IPS-18a (cell line): ENCODE measurements around the gene TUBGCP5.
"Not testable (repeated sequence)": the region's sequence is repeated elsewhere in the genome, so short reads cannot be mapped to it uniquely, and the experiment has no call there.

Experiments
- H3K27ac ChIP-seq: one replicate; pipeline ENCODE4 v1.5.1; 2013; ENCODE audit warnings: low read length
- H3K27me3 ChIP-seq: one replicate; pipeline ENCODE4 v1.6.1; 2013; ENCODE audit warnings: mild to moderate bottlenecking, low read length; ENCODE audit not compliant: control insufficient read depth, insufficient read depth
- H3K36me3 ChIP-seq: one replicate; pipeline ENCODE4 v1.6.1; 2013; ENCODE audit warnings: low read depth, low read length; ENCODE audit not compliant: control insufficient read depth
- H3K4me1 ChIP-seq: one replicate; pipeline ENCODE4 v1.6.1; 2013; ENCODE audit warnings: low read depth, low read length; ENCODE audit not compliant: control insufficient read depth
- H3K4me3 ChIP-seq: one replicate; pipeline ENCODE4 v1.5.1; 2013; ENCODE audit warnings: low read length
- H3K9ac ChIP-seq: one replicate; pipeline ENCODE4 v1.6.1; 2013; ENCODE audit warnings: mild to moderate bottlenecking, low read length, moderate library complexity
- H3K9me3 ChIP-seq: one replicate; pipeline ENCODE4 v1.6.1; 2013; ENCODE audit warnings: low read depth, low read length; ENCODE audit not compliant: control insufficient read depth

The TUBGCP5 gene

DNA sequence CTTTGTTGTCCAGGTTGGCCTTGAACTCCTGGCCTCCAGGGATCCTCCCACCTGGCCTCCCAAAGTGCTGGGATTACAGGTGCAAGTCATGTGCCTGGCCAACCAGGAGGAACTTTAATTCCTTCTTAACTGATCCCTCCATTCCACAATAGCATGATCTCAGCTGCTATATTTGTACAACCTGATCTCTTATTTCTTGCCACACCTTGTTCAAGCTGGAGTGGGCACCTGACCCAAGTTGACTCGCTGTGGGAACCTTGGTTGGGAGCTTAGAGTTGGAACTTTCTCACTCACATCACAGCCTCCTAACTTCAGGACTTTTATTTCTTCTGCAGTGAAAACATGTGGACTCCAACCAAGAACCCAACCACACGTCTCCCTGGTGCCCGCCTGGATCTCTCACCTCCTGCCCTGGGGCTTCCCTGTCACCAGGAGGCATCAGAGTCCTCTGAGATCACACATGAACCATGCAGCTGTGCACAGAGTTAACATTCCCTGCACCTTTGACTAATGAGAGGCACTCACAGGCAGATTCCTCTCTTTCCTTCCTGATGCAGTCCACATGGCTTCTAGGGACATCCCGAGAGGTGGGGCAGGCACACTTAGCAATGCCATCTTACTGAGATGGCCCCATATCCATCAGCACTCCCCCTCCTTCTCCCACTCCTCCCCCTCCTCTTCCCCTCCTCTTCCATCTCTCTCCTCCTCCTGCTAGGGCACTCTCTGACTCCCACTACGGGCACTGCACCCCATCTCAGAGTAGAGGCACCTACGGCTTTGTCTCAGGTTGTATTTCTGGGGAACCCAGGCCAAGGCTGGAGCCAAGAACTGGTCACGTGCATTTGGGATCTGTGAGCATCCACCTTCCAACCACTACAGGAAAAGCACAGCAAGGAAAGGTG, 49.5 kb downstream of the TUBGCP5 start:
- H3K27me3 ChIP-seq, result no peaks in the 10 kb centered on the region
- no peaks in the 10 kb centered on the region for H3K4me1 ChIP-seq
- H3K27ac ChIP-seq, result no peak overlapping the region
- no peak overlapping the region for H3K4me3 ChIP-seq
- no peaks in the 10 kb centered on the region for H3K9me3 ChIP-seq
- peaks cover 3% of the 10 kb centered on the region for H3K36me3 ChIP-seq
- H3K9ac ChIP-seq, result no peak overlapping the region

DNA sequence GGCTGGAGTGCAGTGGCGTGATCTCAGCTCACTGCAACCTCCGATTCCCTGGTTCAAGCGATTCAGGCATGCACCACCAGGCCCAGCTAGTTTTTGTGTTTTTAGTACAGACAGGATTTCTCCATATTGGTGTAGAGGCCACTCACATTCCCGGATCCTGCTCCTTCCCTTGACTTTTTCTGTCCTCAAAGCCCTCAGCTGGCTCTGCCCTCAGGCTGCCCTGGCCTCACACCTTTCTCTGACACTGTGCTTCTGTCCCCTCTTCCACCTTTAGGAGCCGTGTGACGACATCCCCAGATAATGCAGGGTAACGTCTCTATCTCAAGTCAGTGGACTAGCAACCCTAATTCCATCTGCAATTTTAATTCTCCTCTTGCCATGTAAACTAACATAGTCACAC, 50.6 kb downstream of the TUBGCP5 start:
- no peaks in the 10 kb centered on the region for H3K27me3 ChIP-seq
- H3K36me3 ChIP-seq, result no peaks in the 10 kb centered on the region
- H3K4me1 ChIP-seq, result no peaks in the 10 kb centered on the region
- H3K27ac ChIP-seq, result no peak overlapping the region
- no peak overlapping the region for H3K4me3 ChIP-seq
- no peak overlapping the region for H3K9ac ChIP-seq
- H3K9me3 ChIP-seq, result no peaks in the 10 kb centered on the region

DNA sequence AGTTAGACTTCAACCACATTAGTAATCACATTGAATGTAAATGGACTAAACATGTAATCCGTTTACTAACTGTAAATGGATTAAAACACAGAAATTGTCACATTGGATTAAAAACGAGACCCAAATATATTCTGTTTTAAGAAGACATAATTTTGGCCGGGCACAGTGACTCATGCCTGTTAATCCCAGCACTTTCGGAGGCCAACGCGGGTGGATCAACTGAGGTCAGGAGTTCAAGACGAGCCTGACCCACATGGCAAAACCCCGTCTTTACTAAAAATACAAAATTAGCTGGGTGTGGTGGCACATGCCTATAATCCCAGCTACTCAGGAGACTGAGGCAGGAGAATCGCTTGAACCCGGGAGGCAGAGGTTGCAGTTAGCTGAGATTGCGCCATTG, 57.4 kb downstream of the TUBGCP5 start:
- H3K4me3 ChIP-seq, H3K4me1 ChIP-seq, H3K9ac ChIP-seq, H3K27ac ChIP-seq, H3K9me3 ChIP-seq, H3K36me3 ChIP-seq: not testable (repeated sequence)
- H3K27me3 ChIP-seq, result peaks cover 42% of the 10 kb centered on the region

DNA sequence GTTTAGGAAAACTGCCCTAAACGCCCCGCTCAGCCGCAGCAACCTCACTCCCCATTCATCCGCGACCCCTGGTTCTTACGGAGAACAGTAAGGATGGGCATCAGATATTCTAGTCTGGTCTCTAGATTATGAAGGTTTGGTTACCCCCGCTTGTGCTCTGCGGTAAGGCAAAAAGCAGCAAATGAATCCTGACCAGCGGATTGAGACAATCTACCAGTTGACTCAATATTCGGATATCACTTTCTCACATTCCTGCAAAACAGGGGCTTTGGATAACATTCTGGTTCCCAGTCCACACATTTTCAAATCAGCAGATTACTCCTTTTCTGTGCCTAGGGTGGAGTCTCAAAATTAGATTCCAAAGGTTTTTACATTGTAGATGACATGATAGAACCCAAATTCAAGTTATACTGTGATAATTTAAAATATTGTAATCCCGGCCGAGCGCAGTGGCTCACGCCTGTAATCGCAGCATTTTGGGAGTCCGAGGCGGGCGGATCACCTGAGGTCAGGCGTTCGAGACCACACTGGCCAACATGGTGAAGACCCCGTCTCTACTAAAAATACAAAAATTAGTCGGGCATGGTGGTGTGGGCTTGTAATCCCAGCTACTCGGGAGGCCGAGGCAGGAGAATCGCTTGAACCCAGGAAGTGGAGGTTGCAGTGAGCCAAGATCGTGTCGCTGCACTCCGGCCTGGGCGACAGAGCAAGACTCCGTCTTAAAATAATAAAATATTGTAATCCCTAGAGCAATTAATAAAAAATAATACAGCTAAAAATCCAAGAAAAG, 58.1 kb downstream of the TUBGCP5 start:
- H3K4me3 ChIP-seq, result peak overlapping the region; percentile 67
- no peaks in the 10 kb centered on the region for H3K9me3 ChIP-seq
- H3K4me1 ChIP-seq, result no peaks in the 10 kb centered on the region
- H3K9ac ChIP-seq, result no peak overlapping the region
- peaks cover 42% of the 10 kb centered on the region for H3K27me3 ChIP-seq
- no peaks in the 10 kb centered on the region for H3K36me3 ChIP-seq
- H3K27ac ChIP-seq, result no peak overlapping the region

GRCh38 chr15:22980189-22981050, 58.9 kb downstream of the TUBGCP5 start, which contains the start of gene CYFIP1:
CYFIP1 (minus strand) TSS chr15:22980368; CDS start chr15:22947285, 33,083 bp downstream.
- no peaks in the 10 kb centered on the region for H3K36me3 ChIP-seq
- H3K9me3 ChIP-seq, result no peaks in the 10 kb centered on the region
- H3K4me3 ChIP-seq, result peak within 1 kb of the TSS; percentile 79
- H3K27ac ChIP-seq, result no peak within 1 kb of the TSS
- H3K4me1 ChIP-seq, result no peaks in the 10 kb centered on the region
- H3K27me3 ChIP-seq, result peaks cover 42% of the 10 kb centered on the region
- H3K9ac ChIP-seq, result peak within 1 kb of the TSS; percentile 68

GRCh38 chr15:22979238-22980188, 59.9 kb downstream of the TUBGCP5 start:
- Histone ChIP-seq H3K9ac (peak overlapping the region; percentile 68), H3K27ac (no peak overlapping the region), H3K4me3 (peak overlapping the region; percentile 79), H3K4me1 (no peaks in the 10 kb centered on the region), H3K27me3 (peaks cover 42% of the 10 kb centered on the region), H3K9me3 (no peaks in the 10 kb centered on the region), H3K36me3 (no peaks in the 10 kb centered on the region)

DNA sequence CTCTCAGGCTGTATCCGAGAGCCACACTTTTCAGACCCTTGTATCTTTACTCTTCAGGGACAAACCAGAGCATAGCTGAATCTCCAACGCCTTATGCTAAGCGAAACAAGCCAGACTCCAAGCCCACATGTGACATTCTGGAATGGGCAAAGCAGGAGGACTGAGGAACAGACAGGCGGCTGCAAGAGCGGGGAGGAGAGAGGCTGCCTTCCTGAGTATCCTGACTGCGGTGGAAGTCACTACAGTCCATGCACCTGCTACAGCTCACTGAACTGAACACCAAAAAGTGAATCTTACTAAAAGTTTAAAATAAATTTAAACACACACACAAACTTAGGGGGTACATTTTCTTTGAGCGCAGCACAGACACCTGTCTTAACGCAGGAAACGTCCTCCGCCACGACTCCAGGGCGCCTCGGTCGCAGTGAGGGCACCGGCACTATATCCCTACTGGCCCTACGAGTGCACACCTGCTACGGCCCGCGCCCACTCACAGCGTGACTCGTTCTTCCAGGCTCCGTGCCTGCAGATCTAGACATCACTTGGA, 60.6 kb downstream of the TUBGCP5 start:
- H3K9me3 ChIP-seq, result no peaks in the 10 kb centered on the region
- no peak overlapping the region for H3K27ac ChIP-seq
- H3K27me3 ChIP-seq, result peaks cover 42% of the 10 kb centered on the region
- H3K4me1 ChIP-seq, result no peaks in the 10 kb centered on the region
- peak overlapping the region; percentile 68 for H3K9ac ChIP-seq
- H3K36me3 ChIP-seq, result no peaks in the 10 kb centered on the region
- peak overlapping the region; percentile 79 for H3K4me3 ChIP-seq

GRCh38 chr15:22974745-22975144, 64.6 kb downstream of the TUBGCP5 start:
- H3K27ac ChIP-seq, result no peak overlapping the region
- H3K9ac ChIP-seq, result no peak overlapping the region
- peaks cover 25% of the 10 kb centered on the region for H3K27me3 ChIP-seq
- H3K4me3 ChIP-seq, result no peak overlapping the region
- no peaks in the 10 kb centered on the region for H3K4me1 ChIP-seq
- H3K36me3 ChIP-seq, result no peaks in the 10 kb centered on the region
- no peaks in the 10 kb centered on the region for H3K9me3 ChIP-seq

DNA sequence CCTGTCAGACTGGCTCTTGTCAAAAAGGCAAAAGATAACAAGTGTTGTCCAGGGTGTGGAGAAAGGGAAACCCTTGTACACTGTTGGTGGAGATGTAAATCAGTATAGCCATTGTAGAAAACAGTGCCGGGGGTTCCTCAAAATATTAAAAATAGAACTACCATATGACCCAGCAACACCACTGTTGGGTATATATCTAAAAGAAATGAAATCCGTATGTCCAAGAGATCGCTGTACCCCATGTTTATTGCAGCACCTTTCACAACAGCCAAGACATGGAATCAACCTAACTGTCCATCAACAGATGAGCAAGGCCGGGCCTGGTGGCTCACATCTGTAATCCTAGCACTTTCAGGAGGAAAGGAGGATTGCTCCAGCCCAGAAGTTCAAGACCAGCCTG, 65.4 kb downstream of the TUBGCP5 start:
- no peaks in the 10 kb centered on the region for H3K36me3 ChIP-seq
- H3K9ac ChIP-seq, result no peak overlapping the region
- no peaks in the 10 kb centered on the region for H3K9me3 ChIP-seq
- no peak overlapping the region for H3K27ac ChIP-seq
- H3K27me3 ChIP-seq, result peaks cover 18% of the 10 kb centered on the region
- peaks cover 1% of the 10 kb centered on the region for H3K4me1 ChIP-seq
- no peak overlapping the region for H3K4me3 ChIP-seq

DNA sequence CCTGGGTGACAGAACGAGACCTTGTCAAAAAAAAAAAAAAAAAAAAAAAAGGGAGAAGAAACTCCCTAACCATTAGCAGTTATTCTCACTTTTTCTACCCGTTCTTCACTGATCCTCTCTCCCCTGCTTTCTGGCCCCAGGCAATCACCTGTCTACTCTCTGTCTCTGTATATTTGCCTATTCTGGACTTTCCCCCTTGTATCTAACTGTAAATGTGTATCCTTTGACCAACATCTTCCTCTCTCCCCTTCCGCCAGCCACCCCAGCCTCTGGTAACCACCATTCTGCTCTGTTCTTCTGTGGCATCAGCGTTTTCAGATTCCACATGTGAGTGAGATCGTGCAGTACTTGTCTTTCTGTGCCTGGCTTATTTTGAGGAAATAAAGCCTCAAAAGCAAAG, 66.1 kb downstream of the TUBGCP5 start:
- Histone ChIP-seq H3K27me3 (peaks cover 11% of the 10 kb centered on the region), H3K36me3 (no peaks in the 10 kb centered on the region), H3K27ac (no peak overlapping the region), H3K9me3 (no peaks in the 10 kb centered on the region), H3K4me1 (peaks cover 6% of the 10 kb centered on the region), H3K4me3 (no peak overlapping the region), H3K9ac (no peak overlapping the region)
